Measurements from ENCODE around the gene SLC35F5.

Gene SLC35F5, protein sequence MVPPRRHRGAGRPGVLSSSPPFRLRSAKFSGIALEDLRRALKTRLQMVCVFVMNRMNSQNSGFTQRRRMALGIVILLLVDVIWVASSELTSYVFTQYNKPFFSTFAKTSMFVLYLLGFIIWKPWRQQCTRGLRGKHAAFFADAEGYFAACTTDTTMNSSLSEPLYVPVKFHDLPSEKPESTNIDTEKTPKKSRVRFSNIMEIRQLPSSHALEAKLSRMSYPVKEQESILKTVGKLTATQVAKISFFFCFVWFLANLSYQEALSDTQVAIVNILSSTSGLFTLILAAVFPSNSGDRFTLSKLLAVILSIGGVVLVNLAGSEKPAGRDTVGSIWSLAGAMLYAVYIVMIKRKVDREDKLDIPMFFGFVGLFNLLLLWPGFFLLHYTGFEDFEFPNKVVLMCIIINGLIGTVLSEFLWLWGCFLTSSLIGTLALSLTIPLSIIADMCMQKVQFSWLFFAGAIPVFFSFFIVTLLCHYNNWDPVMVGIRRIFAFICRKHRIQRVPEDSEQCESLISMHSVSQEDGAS

DNA sequence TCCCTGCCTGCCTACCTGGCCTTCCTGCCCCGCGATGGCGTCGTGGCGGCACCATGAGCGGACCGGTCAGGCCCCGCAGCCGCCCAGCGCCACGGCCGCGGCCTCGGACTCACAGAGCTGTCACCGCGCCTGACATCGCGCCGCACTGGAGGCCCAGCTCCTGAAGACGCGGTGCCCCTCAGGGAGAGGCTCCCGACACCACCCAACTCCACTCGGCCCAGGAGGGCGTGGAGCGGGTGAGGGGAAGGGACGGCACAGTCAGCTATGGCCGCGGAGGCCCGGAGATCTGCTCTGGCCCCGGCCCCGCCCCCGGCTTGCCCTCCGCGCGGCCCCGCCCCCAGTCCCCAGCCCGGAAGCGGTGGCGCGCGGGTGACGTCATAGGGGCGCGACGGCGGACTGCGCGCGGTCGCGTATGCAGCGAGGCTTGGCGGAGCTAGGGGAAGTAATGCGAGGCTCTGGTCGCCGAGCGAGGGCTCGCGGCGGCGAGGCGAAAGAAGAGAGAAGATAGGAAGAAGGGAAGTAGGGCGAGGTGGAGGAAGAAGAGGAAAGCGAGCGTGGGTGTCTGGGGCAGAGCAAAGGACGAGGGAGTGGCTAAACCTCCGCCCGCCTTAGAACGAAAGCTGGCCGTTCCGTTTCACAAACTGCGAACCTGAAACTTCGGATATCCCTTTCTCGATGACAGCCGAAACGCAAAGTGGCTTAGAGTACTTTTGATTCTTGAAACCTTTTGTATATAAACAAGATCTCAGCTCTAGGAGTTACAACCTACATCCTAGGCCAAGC, at the start of gene SLC35F5:
TSS of gene SLC35F5 (minus strand) at position 288 of the 783 bp plus-strand sequence. CDS start at position 55, 233 bp downstream.
- Histone ChIP-seq H3K27me3 (ENCODE audit: insufficient read depth, low read depth) (no peaks in the 10 kb centered on the region), H3K27ac (peak within 1 kb of the TSS; percentile 87)
- TF ChIP-seq, protein P1, sequence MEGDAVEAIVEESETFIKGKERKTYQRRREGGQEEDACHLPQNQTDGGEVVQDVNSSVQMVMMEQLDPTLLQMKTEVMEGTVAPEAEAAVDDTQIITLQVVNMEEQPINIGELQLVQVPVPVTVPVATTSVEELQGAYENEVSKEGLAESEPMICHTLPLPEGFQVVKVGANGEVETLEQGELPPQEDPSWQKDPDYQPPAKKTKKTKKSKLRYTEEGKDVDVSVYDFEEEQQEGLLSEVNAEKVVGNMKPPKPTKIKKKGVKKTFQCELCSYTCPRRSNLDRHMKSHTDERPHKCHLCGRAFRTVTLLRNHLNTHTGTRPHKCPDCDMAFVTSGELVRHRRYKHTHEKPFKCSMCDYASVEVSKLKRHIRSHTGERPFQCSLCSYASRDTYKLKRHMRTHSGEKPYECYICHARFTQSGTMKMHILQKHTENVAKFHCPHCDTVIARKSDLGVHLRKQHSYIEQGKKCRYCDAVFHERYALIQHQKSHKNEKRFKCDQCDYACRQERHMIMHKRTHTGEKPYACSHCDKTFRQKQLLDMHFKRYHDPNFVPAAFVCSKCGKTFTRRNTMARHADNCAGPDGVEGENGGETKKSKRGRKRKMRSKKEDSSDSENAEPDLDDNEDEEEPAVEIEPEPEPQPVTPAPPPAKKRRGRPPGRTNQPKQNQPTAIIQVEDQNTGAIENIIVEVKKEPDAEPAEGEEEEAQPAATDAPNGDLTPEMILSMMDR (conservative IDR thresholded peaks at IDR 0.05; ENCODE audit: low read depth, low read length), result no peak

DNA sequence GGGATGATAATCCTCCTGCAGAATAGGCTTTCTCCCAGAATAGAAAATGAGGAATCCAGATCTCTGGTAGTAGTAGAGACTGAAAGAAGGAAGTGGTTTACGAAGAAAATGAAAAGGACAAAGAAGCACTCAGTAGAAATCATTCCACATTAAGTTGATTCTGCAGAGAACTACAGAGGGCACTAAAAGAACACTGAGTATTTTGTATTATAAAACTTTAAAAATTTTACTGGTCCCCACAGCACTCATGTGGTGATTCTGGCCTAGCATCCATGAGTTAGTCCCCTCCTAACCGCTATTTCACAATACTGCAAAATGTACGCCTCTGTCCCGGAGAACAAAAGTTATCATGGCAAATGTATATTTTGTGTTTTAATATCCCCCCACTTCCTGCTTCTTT, 42.9 kb upstream of the SLC35F5 start:
- Histone ChIP-seq H2AFZ (ENCODE audit: low read depth) (no peak overlapping the region), H3K79me2 (ENCODE audit: insufficient read depth, low read depth) (no peaks in the 10 kb centered on the region)

More for the DNA sequence above, at the start of gene SLC35F5:
- peaks cover 14% of the 10 kb centered on the region; the same call in 1 of the 2 replicates for H3K79me2 ChIP-seq (ENCODE audit: insufficient read depth, low read depth)
- H4K20me1 ChIP-seq (ENCODE audit: insufficient read depth), result no peaks in the 10 kb centered on the region
- peak within 1 kb of the TSS; percentile 73 for H3K9ac ChIP-seq
- peak within 1 kb of the TSS; percentile 77 for H3K4me2 ChIP-seq
- no peaks in the 10 kb centered on the region for H3K36me3 ChIP-seq (ENCODE audit: insufficient read depth)
- peaks cover 9% of the 10 kb centered on the region for H3K4me1 ChIP-seq (ENCODE audit: low read depth, poor library complexity, severe bottlenecking)
- peak within 1 kb of the TSS; percentile 75 for H3K4me3 ChIP-seq (IDR thresholded peaks at IDR 0.05; ENCODE audit: insufficient read depth, low read depth, low read length)
- peak within 1 kb of the TSS; percentile 56 for H2AFZ ChIP-seq (ENCODE audit: low read depth)

DNA sequence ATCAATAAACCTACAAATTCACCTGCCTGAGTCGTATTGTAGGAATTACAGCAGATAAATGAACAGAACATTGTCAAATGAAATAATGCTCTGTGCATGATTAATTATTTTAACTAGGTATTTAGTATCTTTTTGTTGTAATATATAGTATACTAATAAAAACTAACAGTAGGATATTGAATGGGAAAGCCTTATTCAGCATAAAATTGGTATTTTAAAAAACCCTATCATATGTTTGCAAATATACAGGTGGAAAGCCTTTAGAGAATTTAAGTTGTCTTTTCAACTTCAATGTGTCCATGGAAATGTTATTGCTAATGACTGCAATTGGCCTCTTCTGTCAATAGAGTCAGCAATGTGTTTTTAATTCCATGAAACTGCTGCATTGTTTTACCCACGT, 40.8 kb upstream of the SLC35F5 start:
- no peaks in the 10 kb centered on the region for H3K79me2 ChIP-seq (ENCODE audit: insufficient read depth, low read depth)
- no peak overlapping the region for H3K9ac ChIP-seq
- H3K4me3 ChIP-seq (IDR thresholded peaks at IDR 0.05; ENCODE audit: insufficient read depth, low read depth, low read length), result no peak overlapping the region
- H3K4me2 ChIP-seq, result no peak overlapping the region
- no peaks in the 10 kb centered on the region for H4K20me1 ChIP-seq (ENCODE audit: insufficient read depth)
- H2AFZ ChIP-seq (ENCODE audit: low read depth), result no peak overlapping the region
- no peaks in the 10 kb centered on the region for H3K27me3 ChIP-seq (ENCODE audit: insufficient read depth, low read depth)
- H3K4me1 ChIP-seq (ENCODE audit: low read depth, poor library complexity, severe bottlenecking), result peaks cover 14% of the 10 kb centered on the region
- TF ChIP-seq, protein P1 (conservative IDR thresholded peaks at IDR 0.05; ENCODE audit: low read depth, low read length), result no peak
- no peaks in the 10 kb centered on the region for H3K36me3 ChIP-seq (ENCODE audit: insufficient read depth)
- H3K27ac ChIP-seq, result no peak overlapping the region

More for the DNA sequence above, 42.9 kb upstream of the SLC35F5 start:
- Histone ChIP-seq H3K27ac (no peak overlapping the region), H4K20me1 (ENCODE audit: insufficient read depth) (no peaks in the 10 kb centered on the region), H3K27me3 (ENCODE audit: insufficient read depth, low read depth) (no peaks in the 10 kb centered on the region), H3K36me3 (ENCODE audit: insufficient read depth) (no peaks in the 10 kb centered on the region), H3K4me2 (no peak overlapping the region), H3K9ac (no peak overlapping the region), H3K4me1 (ENCODE audit: low read depth, poor library complexity, severe bottlenecking) (no peaks in the 10 kb centered on the region), H3K4me3 (IDR thresholded peaks at IDR 0.05; ENCODE audit: insufficient read depth, low read depth, low read length) (no peak overlapping the region)
- TF ChIP-seq, protein P1 (conservative IDR thresholded peaks at IDR 0.05; ENCODE audit: low read depth, low read length), result no peak

DNA sequence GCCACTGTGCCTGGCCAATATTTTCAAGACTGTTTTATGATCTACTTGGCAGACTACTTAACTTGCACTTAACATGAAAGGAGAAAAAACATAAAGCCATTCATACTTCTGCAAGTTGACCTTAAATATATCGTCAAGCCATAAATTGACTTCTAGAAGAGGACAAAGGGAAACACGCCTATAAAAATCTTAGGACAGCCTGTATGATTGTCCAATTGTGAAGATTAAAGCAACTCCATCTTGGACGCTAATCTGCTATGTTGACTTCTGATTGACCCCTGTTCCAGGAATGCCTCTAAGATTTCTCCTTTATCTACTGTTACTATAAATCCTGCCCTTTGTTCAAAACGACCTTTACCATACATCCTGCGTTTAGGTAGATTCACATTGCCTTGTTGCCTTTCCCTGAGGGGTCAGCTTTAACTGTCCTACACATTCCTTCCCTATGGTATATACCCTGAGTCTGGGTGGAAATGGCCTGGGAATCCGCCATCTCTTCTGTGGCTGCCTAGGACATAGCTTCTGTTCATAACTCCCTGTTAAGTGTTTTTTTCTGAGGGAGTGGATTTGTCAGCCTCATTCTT, 40.2 kb upstream of the SLC35F5 start:
- H3K9ac ChIP-seq, result no peak overlapping the region
- no peak overlapping the region for H3K4me3 ChIP-seq (IDR thresholded peaks at IDR 0.05; ENCODE audit: insufficient read depth, low read depth, low read length)
- no peaks in the 10 kb centered on the region for H3K36me3 ChIP-seq (ENCODE audit: insufficient read depth)
- H3K4me1 ChIP-seq (ENCODE audit: low read depth, poor library complexity, severe bottlenecking), result peaks cover 18% of the 10 kb centered on the region
- no peaks in the 10 kb centered on the region for H3K27me3 ChIP-seq (ENCODE audit: insufficient read depth, low read depth)
- TF ChIP-seq, protein P1 (conservative IDR thresholded peaks at IDR 0.05; ENCODE audit: low read depth, low read length), result no peak
- H3K27ac ChIP-seq, result no peak overlapping the region
- H2AFZ ChIP-seq (ENCODE audit: low read depth), result no peak overlapping the region
- H3K4me2 ChIP-seq, result no peak overlapping the region
- H4K20me1 ChIP-seq (ENCODE audit: insufficient read depth), result no peaks in the 10 kb centered on the region
- no peaks in the 10 kb centered on the region for H3K79me2 ChIP-seq (ENCODE audit: insufficient read depth, low read depth)
